Stimulated activated CD8-positive, alpha-beta memory T cell treated with anti-CD3 and anti-CD28 coated beads, Interleukin-12 subunit alpha, Interleukin-12 subunit beta, amount 100 ng/mL, for 24 hours (primary cell): ENCODE measurements around the gene FABP1.

Experiments used
- DNase-seq: peaks from one replicate; pipeline ENCODE4 v3.0.0-alpha.2; 2020; ENCODE audit errors: extremely low read depth

FABP1 gene

DNA sequence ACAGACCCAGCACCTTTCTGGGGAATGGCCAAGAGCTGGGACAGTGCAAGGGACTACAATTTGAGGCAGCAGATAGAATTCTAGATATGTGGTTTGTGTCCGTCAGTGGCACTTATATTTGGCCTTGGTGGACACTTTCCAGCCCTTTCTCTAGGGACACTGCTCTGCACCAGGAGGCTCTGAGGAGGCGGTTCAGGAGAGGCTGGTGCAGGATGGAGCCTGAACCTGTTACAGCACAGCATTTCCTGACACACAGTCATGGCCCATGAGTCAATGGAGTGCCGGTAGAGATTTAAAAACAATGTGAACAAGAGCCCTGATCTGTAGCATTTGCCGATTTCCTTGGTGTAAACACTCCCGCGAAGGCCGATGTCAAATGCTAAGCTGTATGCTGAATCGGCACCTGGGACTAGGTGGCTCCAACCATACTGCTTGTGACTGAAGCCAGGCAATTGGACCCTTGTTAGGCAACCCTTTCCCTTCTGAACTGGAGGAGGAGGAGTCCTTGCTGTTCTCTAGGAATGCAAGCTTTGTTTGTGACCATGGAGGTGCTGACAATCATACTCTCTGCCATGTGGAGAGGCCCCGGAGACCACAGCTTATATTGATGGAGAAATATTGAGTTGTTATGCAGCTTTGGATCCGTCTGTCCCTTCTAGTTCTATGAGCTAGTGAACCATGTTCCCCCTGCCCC lies 11.9 kb downstream of the FABP1 start:
- DNase-seq = no peak

DNA sequence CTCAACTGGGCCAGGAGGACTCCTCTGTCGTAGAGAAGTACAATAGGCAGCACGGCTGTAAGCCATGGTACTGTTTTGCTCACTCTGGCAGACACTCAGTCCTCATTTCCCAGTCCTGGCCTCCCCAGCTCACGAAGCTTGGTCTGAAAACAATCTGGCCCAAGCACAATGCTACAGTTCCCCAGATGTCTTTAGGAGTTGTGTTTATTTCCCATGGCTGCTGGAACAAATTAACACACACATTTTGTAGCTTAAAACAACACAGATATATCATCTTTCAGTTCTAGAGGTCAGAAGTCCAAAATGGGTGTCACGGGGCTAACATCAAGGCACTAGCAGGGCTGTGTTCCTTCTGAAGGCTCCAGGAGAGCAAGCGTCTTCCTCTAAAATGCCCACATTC lies 13.0 kb downstream of the FABP1 start:
- DNase-seq = no peak

DNA sequence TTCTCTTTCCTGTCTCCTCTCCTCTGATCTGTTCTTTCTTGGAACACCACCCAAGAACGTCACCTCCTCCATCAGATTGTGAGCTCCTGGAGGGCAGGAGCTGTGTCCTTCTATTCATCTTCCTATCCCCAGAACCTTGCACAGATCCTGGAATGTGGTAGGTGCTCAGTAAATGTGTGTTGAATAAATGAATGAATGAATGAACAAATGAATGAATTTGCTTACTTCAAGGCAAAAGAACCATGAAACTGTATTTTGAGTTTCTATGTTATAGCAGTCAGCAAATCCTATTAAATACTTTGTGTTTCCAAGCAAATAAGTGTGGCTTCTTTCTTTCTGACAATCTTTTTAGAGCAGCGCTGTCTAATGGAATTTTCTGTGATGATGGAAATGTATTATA lies 14.8 kb downstream of the FABP1 start:
- no peak for DNase-seq

GRCh38 chr2:88110830-88111229 lies 17.0 kb downstream of the FABP1 start:
- no peak for DNase-seq

DNA sequence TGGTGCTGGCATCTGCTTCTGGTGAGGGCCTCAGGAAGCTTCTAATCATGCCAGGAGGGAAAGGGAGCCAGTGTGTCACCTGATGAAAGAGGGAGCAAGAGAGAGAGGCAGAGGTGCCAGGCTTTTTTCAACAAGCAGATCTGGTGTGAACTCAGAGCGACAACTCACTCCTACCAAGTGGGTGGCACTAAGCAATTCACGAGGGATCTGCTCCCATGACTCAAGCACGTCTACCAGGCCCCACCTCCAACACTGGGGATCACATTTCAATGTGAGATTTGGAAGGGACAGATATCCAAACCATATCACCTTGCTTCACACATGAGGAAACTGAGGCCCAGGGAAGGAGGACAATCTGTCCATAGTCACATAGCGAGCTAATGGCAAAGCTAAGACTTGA lies 19.1 kb downstream of the FABP1 start:
- no peak for DNase-seq

GRCh38 chr2:88100489-88100858 lies 27.4 kb downstream of the FABP1 start:
- DNase-seq = no peak

DNA sequence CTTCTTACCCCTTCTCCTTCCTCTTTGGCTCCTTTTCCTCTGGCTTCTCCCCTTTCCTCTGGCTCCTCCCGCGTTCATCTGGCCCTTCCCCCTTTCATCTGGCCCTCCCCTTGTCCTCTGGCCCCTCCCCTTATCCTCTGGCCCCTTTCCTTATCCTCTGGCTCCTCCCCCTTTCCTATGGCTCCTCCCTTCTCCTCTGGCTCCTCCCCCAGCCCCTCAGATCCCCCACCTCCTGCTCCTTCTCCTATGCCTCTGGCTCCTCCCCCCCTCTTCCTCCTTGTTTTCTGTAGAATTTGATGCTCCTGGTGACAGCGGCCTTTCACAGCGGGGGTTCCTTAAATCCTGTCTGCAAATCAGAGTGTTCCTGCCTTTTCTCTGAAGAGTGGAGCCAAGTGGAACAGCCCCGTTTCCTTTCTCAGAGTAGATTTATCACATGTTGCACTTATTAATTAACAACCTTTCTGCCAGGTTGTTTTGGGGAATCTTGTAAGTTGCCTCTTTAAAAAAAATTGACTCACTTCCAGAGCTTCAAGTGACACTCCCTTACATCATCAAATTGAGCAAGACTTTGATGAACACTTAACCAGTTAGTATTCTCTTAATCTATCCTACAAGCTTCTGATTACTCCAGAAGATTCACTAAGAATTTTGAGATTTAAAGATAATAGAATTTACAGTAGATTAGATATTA lies 27.9 kb downstream of the FABP1 start:
- DNase-seq = no peak

DNA sequence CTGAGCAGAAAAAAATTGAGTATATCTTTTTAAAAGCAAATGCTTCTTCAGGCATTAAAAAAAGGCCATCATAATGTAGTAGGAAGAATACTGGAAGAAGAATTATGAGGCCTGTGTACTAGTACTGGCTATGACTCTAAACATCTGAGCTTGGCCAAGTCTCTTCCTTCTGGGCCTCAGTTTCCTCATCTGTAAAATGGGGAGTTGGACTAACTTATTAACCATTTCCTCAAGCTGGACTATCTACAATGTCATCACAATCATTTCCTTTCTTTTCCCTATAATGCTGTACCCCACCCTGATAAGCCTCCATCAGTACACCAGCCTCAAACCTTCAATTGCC lies 29.3 kb downstream of the FABP1 start:
- DNase-seq = no peak

GRCh38 chr2:88097891-88098557 lies 29.8 kb downstream of the FABP1 start:
- DNase-seq = no peak

- no peak for DNase-seq
Observed at GRCh38 chr2:88097192-88097591, 30.7 kb downstream of the FABP1 start.

- no peak for DNase-seq
Observed at GRCh38 chr2:88096708-88097107, 31.2 kb downstream of the FABP1 start.

- no peak for DNase-seq
Observed at GRCh38 chr2:88095022-88095421, 32.8 kb downstream of the FABP1 start.

DNA sequence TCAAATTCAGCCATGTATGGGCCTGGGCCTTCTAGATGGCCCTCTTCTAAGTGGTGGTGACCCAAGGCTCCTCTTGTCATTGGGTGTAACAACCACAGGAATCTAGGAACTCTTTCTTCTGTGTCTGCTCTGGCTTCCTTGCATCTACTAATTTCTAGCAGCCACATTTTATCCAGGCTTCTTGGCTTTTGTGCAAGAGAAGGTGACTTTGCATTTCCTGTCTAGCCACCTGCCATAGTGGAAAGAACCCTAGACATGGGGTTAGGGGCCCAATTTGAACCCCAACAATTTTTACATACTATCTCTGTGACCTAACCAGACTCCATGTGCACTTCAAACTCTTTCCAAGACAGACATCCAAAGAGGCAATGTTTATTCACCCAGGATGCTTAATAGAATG lies 35.1 kb downstream of the FABP1 start:
- no peak for DNase-seq

GRCh38 chr2:88091943-88092342 lies 35.9 kb downstream of the FABP1 start:
- no peak for DNase-seq

DNA sequence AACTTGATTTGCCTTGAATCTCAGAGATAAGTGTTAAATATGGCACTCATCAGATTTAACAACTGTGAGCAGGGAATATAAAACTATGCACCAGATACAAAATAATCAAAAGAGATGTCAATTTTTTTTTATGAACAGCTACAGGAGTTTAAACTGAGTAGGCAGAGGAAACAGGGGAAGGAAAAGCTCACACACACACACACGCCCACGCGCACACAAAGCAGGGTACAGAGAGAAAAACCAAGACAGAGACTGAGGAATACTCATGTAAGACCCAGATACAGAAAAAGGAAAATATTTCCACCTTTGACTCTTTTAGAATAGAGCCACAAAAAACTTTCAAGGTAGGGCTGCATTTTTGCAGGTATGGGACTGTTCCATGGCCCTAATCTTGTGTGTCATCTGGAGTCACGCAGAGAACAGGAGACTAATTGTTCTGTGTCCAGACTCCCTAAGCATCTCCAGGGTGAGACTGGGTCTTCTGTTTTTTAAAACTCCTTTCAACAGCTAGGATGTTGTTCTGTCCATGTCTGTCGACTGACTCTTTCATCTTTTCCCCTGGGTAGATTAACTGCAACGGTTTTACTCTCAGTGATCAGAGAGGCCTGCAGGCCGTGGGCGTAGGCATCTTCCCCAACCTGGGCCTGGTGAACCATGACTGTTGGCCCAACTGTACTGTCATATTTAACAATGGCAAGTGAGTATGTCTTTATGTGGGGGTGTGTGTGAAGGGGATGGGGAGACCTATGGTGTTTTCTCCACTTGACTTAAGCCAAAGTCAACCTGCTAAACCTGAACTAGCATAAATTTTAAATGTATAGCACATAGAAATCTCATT lies 37.2 kb downstream of the FABP1 start:
- no peak for DNase-seq

DNA sequence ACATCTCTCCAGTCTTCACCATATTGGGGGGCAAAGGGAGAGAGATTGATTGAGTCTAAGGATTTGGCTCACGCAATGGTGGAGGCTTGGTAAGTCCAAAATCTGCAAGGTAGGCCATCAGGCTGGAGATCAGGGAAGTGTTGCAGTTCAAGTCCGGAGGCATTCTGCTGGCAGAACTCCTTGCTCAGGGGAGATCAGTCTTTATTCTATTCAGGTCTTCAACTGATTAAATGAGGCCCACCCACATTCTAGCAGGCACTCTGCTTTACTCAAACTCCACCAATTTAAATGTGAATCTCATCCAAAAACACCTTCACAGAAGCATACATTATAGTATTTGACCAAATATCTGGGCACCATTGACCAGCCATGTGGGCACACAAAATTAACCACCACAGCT lies 38.9 kb downstream of the FABP1 start:
- no peak for DNase-seq

GRCh38 chr2:88087763-88088162 lies 40.1 kb downstream of the FABP1 start:
- DNase-seq = no peak

DNA sequence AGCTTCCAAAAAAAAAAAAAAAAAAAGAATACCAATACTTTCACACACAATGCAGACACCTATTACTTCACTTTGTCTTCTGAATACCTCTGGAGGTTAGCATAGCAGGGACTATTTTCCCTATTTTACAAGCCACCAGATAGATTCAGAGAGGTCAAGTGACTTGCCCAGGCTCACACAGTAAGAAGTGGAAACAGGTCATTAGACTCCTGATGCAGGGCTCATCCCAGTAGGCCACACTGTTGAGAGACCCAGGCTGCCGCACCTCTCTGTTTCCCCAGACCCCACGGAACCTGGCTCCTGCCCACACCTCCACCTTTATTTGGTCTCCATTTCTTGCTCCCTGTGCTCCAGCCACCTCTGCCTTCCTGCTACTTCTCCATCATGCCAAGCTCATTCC lies 40.8 kb downstream of the FABP1 start:
- DNase-seq = no peak

DNA sequence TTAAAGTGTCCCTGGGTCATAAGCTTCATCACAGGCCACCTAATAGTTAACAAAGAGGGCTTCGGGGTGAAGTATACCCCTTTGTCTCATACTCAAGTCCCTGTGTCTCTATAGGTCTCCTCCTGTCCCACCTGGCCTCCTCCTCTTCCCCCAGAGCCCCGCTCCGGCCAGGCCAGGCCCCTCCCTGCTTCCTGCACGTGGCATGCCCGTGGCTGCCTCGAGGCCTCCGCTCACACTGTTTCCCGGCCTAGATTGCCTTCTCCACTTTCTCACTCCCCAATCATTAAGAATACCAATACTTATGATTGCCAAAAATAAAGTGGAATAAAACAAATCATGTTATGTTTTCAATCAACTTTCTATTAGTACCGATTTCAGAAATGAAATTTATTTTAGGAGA lies 41.5 kb downstream of the FABP1 start:
- DNase-seq = no peak

GRCh38 chr2:88085602-88086001 lies 42.3 kb downstream of the FABP1 start:
- no peak for DNase-seq

GRCh38 chr2:88085099-88085498 lies 42.8 kb downstream of the FABP1 start:
- DNase-seq = no peak

DNA sequence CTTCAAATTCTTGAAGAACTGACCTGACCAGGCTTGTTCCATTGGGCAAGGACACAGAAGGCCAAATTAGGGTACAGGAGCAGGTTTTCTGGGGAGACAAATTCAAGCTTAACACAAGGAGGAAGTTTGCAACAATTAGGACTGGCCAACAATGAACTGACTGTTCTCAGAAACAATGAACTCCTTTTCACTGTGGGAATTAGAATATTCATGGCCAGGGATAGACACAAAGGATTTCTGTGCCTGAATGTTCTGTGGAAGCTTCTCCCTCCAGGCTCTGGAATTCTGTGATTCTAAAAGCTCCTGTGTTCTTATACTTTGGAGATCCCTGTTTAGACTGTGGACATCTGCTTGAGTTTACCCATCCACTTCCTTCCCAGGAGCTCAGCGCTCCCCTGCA lies 45.1 kb downstream of the FABP1 start:
- no peak for DNase-seq
